PC-3 (cell line): ENCODE results near the gene NR2F2. TPM values are rescaled to one million over a fixed set of nuclear protein-coding genes. Genes with fewer than 3 reads are reported as not detected.

ENCODE experiments used
- ATAC-seq: fragments of 200-7000 bp; cut with Tn5 transposase; 2 replicates; pipeline ENCODE4 v1.9.1; 2020; ENCODE audit warnings: mild to moderate bottlenecking, moderate library complexity
- BruUV-seq: library from RNA; stranded (reverse); fragments of 400-500 nt; replicated peaks from 2 replicates; lab custom pipeline; 2021; lab: Mats Ljungman, UMichigan
- CTCF ChIA-PET: fragments of 300-600 bp; sonication (Branson Sonifier 250); formaldehyde crosslinking; loops from one replicate; lab custom pipeline; 2022; ENCODE audit warnings: antibody characterized with exemption; lab: Charles Lee
- POLR2A ChIA-PET: fragments of 300-600 bp; sonication (Branson Sonifier 250); formaldehyde crosslinking; loops from one replicate; lab custom pipeline; 2022; ENCODE audit warnings: antibody characterized with exemption; ENCODE audit not compliant: unreplicated experiment; lab: Charles Lee
- DNase-seq: peaks from one replicate; pipeline ENCODE4 v3.0.0-alpha.2; 2015
- H2AFZ ChIP-seq: fragments of 300-600 bp; sonication (generic); 2 replicates; pipeline ENCODE4 v1.6.0; 2016; ENCODE audit warnings: antibody characterized with exemption, low read length
- H3F3A ChIP-seq: fragments of 300-600 bp; sonication (generic); one replicate; pipeline ENCODE4 v1.6.0; 2017; ENCODE audit warnings: antibody characterized with exemption, low read length, control low read depth, mild to moderate bottlenecking; ENCODE audit not compliant: unreplicated experiment
- H3K27ac ChIP-seq: fragments of 300-600 bp; sonication (generic); 2 replicates; pipeline ENCODE4 v1.5.1; 2016; ENCODE audit warnings: mild to moderate bottlenecking, low read length
- H3K27me3 ChIP-seq: fragments of 300-600 bp; sonication (generic); 2 replicates; pipeline ENCODE4 v1.6.1; 2016; ENCODE audit warnings: low read length, mixed read lengths
- H3K36me3 ChIP-seq: fragments of 300-600 bp; sonication (generic); 2 replicates; pipeline ENCODE4 v1.6.1; 2016; ENCODE audit warnings: low read depth, mixed run types, low read length, mixed read lengths
- H3K4me1 ChIP-seq: fragments of 300-600 bp; sonication (generic); 2 replicates; pipeline ENCODE4 v1.5.1; 2016; ENCODE audit warnings: low read length; ENCODE audit not compliant: insufficient read depth
- H3K4me2 ChIP-seq: fragments of 300-600 bp; sonication (generic); 2 replicates; pipeline ENCODE4 v1.6.0; 2016; ENCODE audit warnings: low read length
- H3K4me3 ChIP-seq: fragments of 300-600 bp; sonication (generic); 2 replicates; pipeline ENCODE4 v1.5.1; 2016; ENCODE audit warnings: mild to moderate bottlenecking, low read length, mixed read lengths
- H3K79me2 ChIP-seq: fragments of 300-600 bp; sonication (generic); 2 replicates; pipeline ENCODE4 v1.6.1; 2017; ENCODE audit warnings: low read length, mixed read lengths
- H3K9ac ChIP-seq: fragments of 300-600 bp; sonication (generic); 2 replicates; pipeline ENCODE4 v1.6.0; 2016; ENCODE audit warnings: mild to moderate bottlenecking, low read length
- H3K9me2 ChIP-seq: fragments of 300-600 bp; sonication (generic); replicated peaks from 2 replicates; pipeline ENCODE4 v1.6.1; 2016; ENCODE audit warnings: mixed run types, low read length, mixed read lengths
- H3K9me3 ChIP-seq: fragments of 300-600 bp; sonication (generic); 2 replicates; pipeline ENCODE4 v1.6.1; 2016; ENCODE audit warnings: low read length, mixed read lengths
- H4K20me1 ChIP-seq: fragments of 300-600 bp; sonication (generic); 2 replicates; pipeline ENCODE4 v1.6.1; 2016; ENCODE audit warnings: low read length, mixed read lengths
- CTCF ChIP-seq: fragments of 300-600 bp; sonication (generic); conservative IDR thresholded peaks from 2 replicates; pipeline ENCODE4 v1.5.1; 2017; ENCODE audit warnings: antibody characterized with exemption, low read depth, mild to moderate bottlenecking, low read length
- EZH2 ChIP-seq: fragments of 300-600 bp; sonication (generic); IDR thresholded peaks from one replicate; pipeline ENCODE4 v1.6.1; 2017; ENCODE audit warnings: antibody characterized with exemption, mild to moderate bottlenecking, low read length; ENCODE audit not compliant: unreplicated experiment
- EZH2phosphoT487 ChIP-seq: fragments of 300-600 bp; sonication (generic); IDR thresholded peaks from 2 replicates; pipeline ENCODE4 v1.6.1; 2018; ENCODE audit warnings: mild to moderate bottlenecking, antibody characterized with exemption, low read length, borderline replicate concordance
- intact Hi-C: fragments of 100-400 bp; cut with micrococcal nuclease; formaldehyde crosslinking; loops from 2 replicates; pipeline ENCODE4 v1.9.0; 2023
- total RNA-seq: library from RNA; depleted of rRNA; stranded (reverse); fragments of >200 nt; gene quantifications from 2 replicates; pipeline ENCODE4 v1.2.3, GENCODE V29; 2014

Gene NR2F2
- total RNA-seq, 1 experiment from 2014 or later: 19.6 TPM

GRCh38 chr15:96327155-96327741, 3.3 kb upstream of the NR2F2 start:
- Histone ChIP-seq H3K27ac (peak overlapping the region; percentile 91), H3K4me2 (peak overlapping the region; percentile 97), H3K9me2 (no peaks in the 10 kb centered on the region), H3K9ac (peak overlapping the region; percentile 92), H3K4me1 (peaks cover 47% of the 10 kb centered on the region), H3K27me3 (no peaks in the 10 kb centered on the region), H3K9me3 (no peaks in the 10 kb centered on the region), H4K20me1 (no peaks in the 10 kb centered on the region), H3F3A (peaks cover 7% of the 10 kb centered on the region), H3K4me3 (peak overlapping the region; percentile 85), H3K79me2 (peaks cover 86% of the 10 kb centered on the region), H2AFZ (peak overlapping the region; percentile 88), H3K36me3 (no peaks in the 10 kb centered on the region)
- TF ChIP-seq CTCF (peak; percentile 81), EZH2 (no peak), EZH2phosphoT487 (no peak)
- ChIA-PET POLR2A (interaction anchor here (0.5 to 0.7 kb wide), 5 partner anchors 9 to 734 kb away, joined by 3 to 9 read pairs (median 5); no protein-coding TSS in a partner anchor), CTCF (interaction anchor here (0.5 to 1.3 kb wide), 15 partner anchors 10 to 1067 kb away, joined by 3 to 7 read pairs (median 3); no protein-coding TSS in a partner anchor)
- intact Hi-C loops: loop anchor here (2.0 to 10.0 kb wide), 8 partner anchors 14 to 1070 kb away; no protein-coding TSS in a partner anchor
- peak; percentile 90 for DNase-seq
- ATAC-seq: peak; percentile 7
- BruUV-seq: no TSS peak

DNA sequence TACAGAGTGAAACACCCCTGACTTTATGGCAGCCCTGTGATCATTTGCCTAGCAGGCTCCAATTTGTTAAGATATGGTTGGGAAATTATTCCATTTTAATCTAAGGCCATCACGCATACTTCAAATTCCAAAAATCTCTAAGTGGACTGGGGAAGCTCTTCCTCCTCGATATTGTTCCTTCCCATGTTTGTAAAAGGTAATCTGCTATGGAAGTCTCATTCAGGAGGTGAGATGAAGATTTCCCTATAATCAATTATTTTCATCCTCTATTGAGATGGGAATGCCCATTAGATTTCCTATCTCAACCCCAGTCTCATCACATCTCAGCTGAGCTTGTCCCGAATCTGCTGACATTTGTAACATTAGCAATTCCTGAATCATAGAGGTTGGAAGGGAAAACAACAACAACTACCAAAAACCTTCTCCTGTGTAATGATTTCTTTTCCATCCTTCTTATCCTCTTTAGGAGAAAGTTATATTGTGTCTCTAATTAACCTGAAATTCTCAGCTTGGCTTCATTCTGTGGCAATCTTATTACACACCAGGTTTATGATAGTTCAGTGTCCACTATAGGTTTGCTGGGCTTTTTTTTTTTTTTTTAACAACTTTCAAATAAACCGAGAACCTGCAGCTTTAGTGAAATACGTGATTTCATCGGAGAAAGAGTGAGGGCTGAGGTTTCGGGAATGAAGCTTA, 2.2 kb upstream of the NR2F2 start:
- Histone ChIP-seq H3K4me2 (peak overlapping the region; percentile 97), H3K9me3 (no peaks in the 10 kb centered on the region), H3K79me2 (peaks cover 92% of the 10 kb centered on the region), H3K27ac (peak overlapping the region; percentile 91), H3K4me3 (peak overlapping the region; percentile 85), H3K36me3 (no peaks in the 10 kb centered on the region), H3F3A (peaks cover 7% of the 10 kb centered on the region), H3K4me1 (peaks cover 42% of the 10 kb centered on the region), H2AFZ (peak overlapping the region; percentile 88; the same call in 1 of the 2 replicates), H3K9ac (peak overlapping the region; percentile 92), H4K20me1 (no peaks in the 10 kb centered on the region), H3K9me2 (no peaks in the 10 kb centered on the region), H3K27me3 (no peaks in the 10 kb centered on the region)
- DNase-seq (peak; percentile 27), ATAC-seq (no peak)
- ChIA-PET CTCF (no interaction called here), POLR2A (no interaction called here)
- intact Hi-C loops: loop anchor here (5.0 to 10.0 kb wide), 3 partner anchors 206 to 1071 kb away; no protein-coding TSS in a partner anchor
- BruUV-seq: no TSS peak
- TF ChIP-seq EZH2phosphoT487: no peak

GRCh38 chr15:96328877-96329195, 1.7 kb upstream of the NR2F2 start:
- H3K4me3 ChIP-seq: peak overlapping the region; percentile 85
- intact Hi-C loops: loop anchor here (5.0 to 10.0 kb wide), 3 partner anchors 207 to 1072 kb away; no protein-coding TSS in a partner anchor

More at GRCh38 chr15:96328877-96329195, 1.7 kb upstream of the NR2F2 start:
- H3K27ac ChIP-seq: peak overlapping the region; percentile 91
- H4K20me1 ChIP-seq: 0 out of 2 replicates have a peak, but pooled peaks cover 3% of the 10 kb centered on the region
- TF ChIP-seq EZH2: no peak
- TF ChIP-seq EZH2phosphoT487: no peak
- no peak for TF ChIP-seq CTCF
- peak overlapping the region; percentile 97 for H3K4me2 ChIP-seq
- H3K79me2 ChIP-seq: peaks cover 92% of the 10 kb centered on the region
- H3K4me1 ChIP-seq: peaks cover 39% of the 10 kb centered on the region
- H3K27me3 ChIP-seq: no peaks in the 10 kb centered on the region
- no peak for DNase-seq
- no peaks in the 10 kb centered on the region for H3K9me2 ChIP-seq
- H3K9me3 ChIP-seq: no peaks in the 10 kb centered on the region
- H3F3A ChIP-seq: peaks cover 7% of the 10 kb centered on the region
- H2AFZ ChIP-seq: no peak overlapping the region
- H3K36me3 ChIP-seq: peaks cover 1% of the 10 kb centered on the region; the same call in 1 of the 2 replicates
- BruUV-seq: no TSS peak
- ChIA-PET POLR2A (no interaction called here), CTCF (no interaction called here)
- ATAC-seq: no peak
- H3K9ac ChIP-seq: peak overlapping the region; percentile 92
